Upper lobe of left lung (tissue), 6 donors: ENCODE data around the gene PHF23. TPM values are rescaled to one million over a fixed set of nuclear protein-coding genes. Genes with fewer than 3 reads are reported as not detected.
A peak's percentile ranks its signal among the peaks of the same experiment; 100 is the strongest.

Source experiments
- ATAC-seq, 2 donors: fragments of 200-7000 bp; cut with Tn5 transposase; one replicate each; pipeline ENCODE4 v1.9.1; 2022; ENCODE audit warnings: mild to moderate bottlenecking in 2 of 2, moderate library complexity in 2 of 2; ENCODE audit not compliant: low FRiP score in 2 of 2
- DNase-seq, 2 donors: peaks; one replicate each; pipeline ENCODE4 v3.0.0-alpha.2; 2019 to 2020
- H3K27ac ChIP-seq, 4 donors: fragments of 200-600 bp; sonication (generic); one replicate each; pipeline ENCODE4 v1.5.1; 2016 to 2019
- H3K27me3 ChIP-seq, 4 donors: fragments of 200-600 bp; sonication (generic); one replicate each; pipeline ENCODE4 v1.5.1; 2017 to 2019
- H3K36me3 ChIP-seq, 4 donors: fragments of 200-600 bp; sonication (generic); one replicate each; pipeline ENCODE4 v1.5.1; 2016 to 2019
- H3K4me1 ChIP-seq, 4 donors: fragments of 200-600 bp; sonication (generic); one replicate each; pipeline ENCODE4 v1.5.1; 2018 to 2019
- H3K4me3 ChIP-seq, 4 donors: fragments of 200-600 bp; sonication (generic); one replicate each; pipeline ENCODE4 v1.5.1; 2017 to 2019; ENCODE audit warnings: mild to moderate bottlenecking in 2 of 4, moderate library complexity in 1 of 4
- H3K9me3 ChIP-seq, 4 donors: fragments of 200-600 bp; sonication (generic); one replicate each; pipeline ENCODE4 v1.5.1; 2018 to 2019
- CTCF ChIP-seq, 6 experiments: fragments of 450-650 bp in 4 of 6; fragments of 200-600 bp in 2 of 6; sonication (generic) in 2 of 6; IDR thresholded peaks; one replicate each; pipeline ENCODE4 v1.5.1; 2016 to 2019; ENCODE audit warnings: antibody characterized with exemption in 6 of 6
- EP300 ChIP-seq, 4 donors: sonication (generic); formaldehyde crosslinking; IDR thresholded peaks; one replicate each; pipeline ENCODE4 v1.5.1; 2017; ENCODE audit warnings: antibody characterized with exemption in 4 of 4, control low read depth in 2 of 4
- POLR2A ChIP-seq, 4 donors: fragments of 450-650 bp; IDR thresholded peaks; one replicate each; pipeline ENCODE4 v1.5.1; 2016 to 2017; ENCODE audit warnings: antibody characterized with exemption in 4 of 4, mild to moderate bottlenecking in 2 of 4
- POLR2AphosphoS5 ChIP-seq, 2 donors: sonication (generic); formaldehyde crosslinking; IDR thresholded peaks; one replicate each; pipeline ENCODE4 v1.5.1; 2017; ENCODE audit warnings: antibody characterized with exemption in 2 of 2
- WGBS, 2 donors: methylation state at CpG; one replicate each; pipeline ENCODE4 v1.1.5; 2017 to 2018; 5-methylcytosine and 5-hydroxymethylcytosine counted together
- total RNA-seq, 6 donors: library from RNA; depleted of rRNA in 4 of 6; stranded (reverse); fragments of >200 nt in 4 of 6; gene quantifications; one replicate each; pipeline versions ENCODE4 v1.1.0 to v1.2.1, GENCODE V29; 2016 to 2021
- donor health status: DM: no; HTN: no; CAD: no; lungs with moderate emphysema.
- donor health status: DM: no; HTN: yes; CAD: no; lungs with severe emphysema.

Gene PHF23
- total RNA-seq, 6 donors from 2014 or later, result 25.4 to 54.5 (median 31.2) TPM

GRCh38 chr17:7235693-7236665 is 3.3 kb downstream of the PHF23 start:
- H3K4me1 ChIP-seq, result peaks cover 30 to 69% (median 49%) of the 10 kb centered on the region in 4 donors
- H3K4me3 ChIP-seq, result no peak overlapping the region
- H3K27ac ChIP-seq, result peak overlapping the region in 1 of 4 donors; percentile 21
- ATAC-seq (no peak), DNase-seq (no peak)
- H3K36me3 ChIP-seq, result peaks cover 0 to 27% (median 23%) of the 10 kb centered on the region in 4 donors
- WGBS, 2 donors, result 84 to 85% methylated on average over 22 of the region's 22 CpGs
- no peaks in the 10 kb centered on the region for H3K9me3 ChIP-seq
- no peaks in the 10 kb centered on the region for H3K27me3 ChIP-seq
- TF ChIP-seq EP300 (IDR thresholded peaks at IDR 0.05) (no peak), CTCF (IDR thresholded peaks at IDR 0.05) (no peak), POLR2AphosphoS5 (IDR thresholded peaks at IDR 0.05) (no peak), POLR2A (IDR thresholded peaks at IDR 0.05) (no peak)

GRCh38 chr17:7234083-7234951 is 4.9 kb downstream of the PHF23 start, which contains the start of gene DVL2:
Gene DVL2, minus strand, starts transcription at chr17:7234517. Its CDS starts 255 bp downstream, at chr17:7234262.
- peaks cover 6 to 29% (median 26%) of the 10 kb centered on the region in 4 donors for H3K36me3 ChIP-seq
- WGBS, 2 donors, result 0 to 2% methylated on average over 11 to 40 of the region's 72 CpGs
- H3K27me3 ChIP-seq, result no peaks in the 10 kb centered on the region
- peak within 1 kb of the TSS; percentile 60 to 94 (median 82) for H3K4me3 ChIP-seq
- H3K4me1 ChIP-seq, result peaks cover 18 to 58% (median 37%) of the 10 kb centered on the region in 4 donors
- no peaks in the 10 kb centered on the region for H3K9me3 ChIP-seq
- TF ChIP-seq CTCF (IDR thresholded peaks at IDR 0.05), result peak in 3 of 6 experiments; percentile 24 to 51 (median 35)
- peak; percentile 90 to 92 for TF ChIP-seq POLR2AphosphoS5 (IDR thresholded peaks at IDR 0.05)
- TF ChIP-seq EP300 (IDR thresholded peaks at IDR 0.05), result peak in 1 of 4 donors; percentile 75
- peak in 3 of 4 donors; percentile 59 to 89 (median 78) for TF ChIP-seq POLR2A (IDR thresholded peaks at IDR 0.05)
- H3K27ac ChIP-seq, result peak within 1 kb of the TSS; percentile 75 to 92 (median 84)
- DNase-seq (peak; percentile 96 to 97), ATAC-seq (peak; percentile 54 to 80)

GRCh38 chr17:7233701-7234082 is 5.6 kb downstream of the PHF23 start:
- DNase-seq (peak in 1 of 2 donors; percentile 33), ATAC-seq (no peak)
- WGBS, 2 donors, result 0 to 2% methylated on average over 5 to 9 of the region's 9 CpGs
- peak overlapping the region; percentile 60 to 94 (median 82) for H3K4me3 ChIP-seq
- peak overlapping the region; percentile 75 to 92 (median 84) for H3K27ac ChIP-seq
- no peak for TF ChIP-seq POLR2A (IDR thresholded peaks at IDR 0.05)
- no peak for TF ChIP-seq POLR2AphosphoS5 (IDR thresholded peaks at IDR 0.05)
- TF ChIP-seq EP300 (IDR thresholded peaks at IDR 0.05), result no peak
- no peak for TF ChIP-seq CTCF (IDR thresholded peaks at IDR 0.05)
- no peaks in the 10 kb centered on the region for H3K27me3 ChIP-seq
- peaks cover 9 to 35% (median 29%) of the 10 kb centered on the region in 4 donors for H3K36me3 ChIP-seq
- peaks cover 18 to 58% (median 37%) of the 10 kb centered on the region in 4 donors for H3K4me1 ChIP-seq
- H3K9me3 ChIP-seq, result no peaks in the 10 kb centered on the region

- WGBS, 2 donors, result 82 to 89% methylated on average over 5 of the region's 5 CpGs
- ATAC-seq (no peak), DNase-seq (no peak)
- Histone ChIP-seq H3K27me3 (no peaks in the 10 kb centered on the region), H3K36me3 (peaks cover 9 to 51% (median 39%) of the 10 kb centered on the region in 4 donors), H3K4me3 (peak overlapping the region in 1 of 4 donors; percentile 91), H3K27ac (no peak overlapping the region), H3K4me1 (peaks cover 18 to 53% (median 30%) of the 10 kb centered on the region in 4 donors), H3K9me3 (no peaks in the 10 kb centered on the region)
- TF ChIP-seq CTCF (IDR thresholded peaks at IDR 0.05) (no peak), POLR2AphosphoS5 (IDR thresholded peaks at IDR 0.05) (no peak), EP300 (IDR thresholded peaks at IDR 0.05) (no peak)
Observed at GRCh38 chr17:7232114-7232513, 7.1 kb downstream of the PHF23 start.
